A549 treated with CpdA at 1 μM for 4 hours (cell line): ENCODE data around the gene SPAG9. TPM values are rescaled to one million over a fixed set of nuclear protein-coding genes. Genes with fewer than 3 reads are reported as not detected.

ENCODE experiments used
- total RNA-seq: library from RNA; stranded (reverse); fragments of 200-300 nt; extraction: Qiagen RNA extraction; gene quantifications from 5 replicates; pipeline ENCODE4 v1.2.3, GENCODE V29; 2022; ENCODE audit warnings: low read depth

Gene SPAG9, protein sequence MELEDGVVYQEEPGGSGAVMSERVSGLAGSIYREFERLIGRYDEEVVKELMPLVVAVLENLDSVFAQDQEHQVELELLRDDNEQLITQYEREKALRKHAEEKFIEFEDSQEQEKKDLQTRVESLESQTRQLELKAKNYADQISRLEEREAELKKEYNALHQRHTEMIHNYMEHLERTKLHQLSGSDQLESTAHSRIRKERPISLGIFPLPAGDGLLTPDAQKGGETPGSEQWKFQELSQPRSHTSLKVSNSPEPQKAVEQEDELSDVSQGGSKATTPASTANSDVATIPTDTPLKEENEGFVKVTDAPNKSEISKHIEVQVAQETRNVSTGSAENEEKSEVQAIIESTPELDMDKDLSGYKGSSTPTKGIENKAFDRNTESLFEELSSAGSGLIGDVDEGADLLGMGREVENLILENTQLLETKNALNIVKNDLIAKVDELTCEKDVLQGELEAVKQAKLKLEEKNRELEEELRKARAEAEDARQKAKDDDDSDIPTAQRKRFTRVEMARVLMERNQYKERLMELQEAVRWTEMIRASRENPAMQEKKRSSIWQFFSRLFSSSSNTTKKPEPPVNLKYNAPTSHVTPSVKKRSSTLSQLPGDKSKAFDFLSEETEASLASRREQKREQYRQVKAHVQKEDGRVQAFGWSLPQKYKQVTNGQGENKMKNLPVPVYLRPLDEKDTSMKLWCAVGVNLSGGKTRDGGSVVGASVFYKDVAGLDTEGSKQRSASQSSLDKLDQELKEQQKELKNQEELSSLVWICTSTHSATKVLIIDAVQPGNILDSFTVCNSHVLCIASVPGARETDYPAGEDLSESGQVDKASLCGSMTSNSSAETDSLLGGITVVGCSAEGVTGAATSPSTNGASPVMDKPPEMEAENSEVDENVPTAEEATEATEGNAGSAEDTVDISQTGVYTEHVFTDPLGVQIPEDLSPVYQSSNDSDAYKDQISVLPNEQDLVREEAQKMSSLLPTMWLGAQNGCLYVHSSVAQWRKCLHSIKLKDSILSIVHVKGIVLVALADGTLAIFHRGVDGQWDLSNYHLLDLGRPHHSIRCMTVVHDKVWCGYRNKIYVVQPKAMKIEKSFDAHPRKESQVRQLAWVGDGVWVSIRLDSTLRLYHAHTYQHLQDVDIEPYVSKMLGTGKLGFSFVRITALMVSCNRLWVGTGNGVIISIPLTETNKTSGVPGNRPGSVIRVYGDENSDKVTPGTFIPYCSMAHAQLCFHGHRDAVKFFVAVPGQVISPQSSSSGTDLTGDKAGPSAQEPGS (N-terminal part only)
- total RNA-seq: 77.1 to 98.2 TPM (median 82.8 TPM) in 5 replicates

DNA sequence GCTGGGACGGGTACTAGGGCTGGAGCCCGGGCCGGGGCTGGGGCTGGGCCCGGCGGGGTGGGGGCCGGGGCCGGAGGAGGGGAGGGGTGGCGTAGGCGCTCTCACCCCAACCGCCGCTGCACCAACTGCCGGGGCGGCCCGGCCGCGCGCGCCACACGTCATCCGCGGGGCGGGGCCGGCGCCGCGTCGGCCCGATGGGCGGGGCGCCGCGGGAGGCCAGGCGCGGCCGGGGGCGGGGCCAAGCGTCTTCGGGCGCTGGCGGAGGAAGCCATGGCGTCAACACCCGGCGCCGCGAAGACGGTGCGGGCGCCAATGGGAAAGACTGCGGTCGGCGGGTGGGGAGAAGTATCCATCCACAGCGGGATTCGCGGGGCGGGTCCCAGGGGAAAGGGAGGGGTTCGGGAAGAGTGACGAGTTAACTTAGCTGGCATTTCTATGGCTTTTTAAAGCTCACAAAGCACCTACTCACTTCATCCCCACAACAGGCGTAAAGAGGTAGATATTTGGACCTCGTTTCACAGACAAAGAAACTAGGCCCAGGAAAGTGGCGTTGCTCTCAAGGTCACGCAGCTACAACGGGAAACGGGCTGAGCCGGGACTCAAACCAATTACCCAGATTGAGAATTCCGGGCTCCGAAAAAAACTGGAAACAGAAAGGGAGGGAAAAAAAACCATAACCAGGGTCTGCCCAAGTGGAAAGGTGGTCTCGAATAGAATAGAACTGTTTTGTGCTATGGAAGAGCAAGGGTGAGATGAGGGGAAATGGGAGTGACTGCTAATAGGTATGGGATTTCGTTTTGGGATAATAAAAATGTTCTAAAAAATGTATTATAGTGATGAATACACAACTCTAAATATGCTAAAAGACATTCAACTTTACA, at the start of gene SPAG9:
Gene SPAG9, minus strand, starts transcription at position 130 of the 881 bp plus-strand sequence. CDS start 212 bp downstream, outside the sequence.

DNA sequence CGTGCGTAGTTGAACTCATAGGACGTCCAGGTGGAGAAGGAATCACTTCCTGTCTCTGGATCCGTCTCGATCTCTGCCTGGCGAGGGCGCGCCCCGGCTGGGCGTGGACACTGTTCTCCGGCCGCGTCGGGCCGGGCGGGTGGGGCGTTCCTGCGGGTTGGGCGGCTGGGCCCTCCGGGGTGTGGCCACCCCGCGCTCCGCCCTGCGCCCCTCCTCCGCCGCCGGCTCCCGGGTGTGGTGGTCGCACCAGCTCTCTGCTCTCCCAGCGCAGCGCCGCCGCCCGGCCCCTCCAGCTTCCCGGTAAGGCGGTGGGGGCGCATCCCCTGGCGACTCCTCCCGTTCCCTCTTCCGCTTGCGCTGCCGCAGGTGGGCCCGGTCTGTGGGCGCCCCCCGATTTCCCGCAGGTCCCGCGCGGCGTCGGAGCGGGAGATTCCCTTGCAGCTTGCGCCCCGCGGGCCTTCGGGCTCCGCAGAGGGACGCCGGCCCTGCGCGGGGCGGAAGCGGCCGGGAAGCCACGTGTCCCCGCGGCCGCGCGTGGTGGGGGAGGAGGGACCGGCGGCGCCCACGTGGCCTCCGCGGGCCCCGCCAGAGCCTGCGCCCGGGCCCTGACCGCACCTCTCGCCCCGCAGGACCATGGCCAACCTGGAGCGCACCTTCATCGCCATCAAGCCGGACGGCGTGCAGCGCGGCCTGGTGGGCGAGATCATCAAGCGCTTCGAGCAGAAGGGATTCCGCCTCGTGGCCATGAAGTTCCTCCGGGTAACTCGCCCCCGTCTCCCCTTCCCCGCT, 45.7 kb upstream of the SPAG9 start, which contains the start of gene NME2:
Gene NME2, plus strand, starts transcription at position 214 of the 789 bp plus-strand sequence. Its CDS starts 420 bp downstream, at position 634.

DNA sequence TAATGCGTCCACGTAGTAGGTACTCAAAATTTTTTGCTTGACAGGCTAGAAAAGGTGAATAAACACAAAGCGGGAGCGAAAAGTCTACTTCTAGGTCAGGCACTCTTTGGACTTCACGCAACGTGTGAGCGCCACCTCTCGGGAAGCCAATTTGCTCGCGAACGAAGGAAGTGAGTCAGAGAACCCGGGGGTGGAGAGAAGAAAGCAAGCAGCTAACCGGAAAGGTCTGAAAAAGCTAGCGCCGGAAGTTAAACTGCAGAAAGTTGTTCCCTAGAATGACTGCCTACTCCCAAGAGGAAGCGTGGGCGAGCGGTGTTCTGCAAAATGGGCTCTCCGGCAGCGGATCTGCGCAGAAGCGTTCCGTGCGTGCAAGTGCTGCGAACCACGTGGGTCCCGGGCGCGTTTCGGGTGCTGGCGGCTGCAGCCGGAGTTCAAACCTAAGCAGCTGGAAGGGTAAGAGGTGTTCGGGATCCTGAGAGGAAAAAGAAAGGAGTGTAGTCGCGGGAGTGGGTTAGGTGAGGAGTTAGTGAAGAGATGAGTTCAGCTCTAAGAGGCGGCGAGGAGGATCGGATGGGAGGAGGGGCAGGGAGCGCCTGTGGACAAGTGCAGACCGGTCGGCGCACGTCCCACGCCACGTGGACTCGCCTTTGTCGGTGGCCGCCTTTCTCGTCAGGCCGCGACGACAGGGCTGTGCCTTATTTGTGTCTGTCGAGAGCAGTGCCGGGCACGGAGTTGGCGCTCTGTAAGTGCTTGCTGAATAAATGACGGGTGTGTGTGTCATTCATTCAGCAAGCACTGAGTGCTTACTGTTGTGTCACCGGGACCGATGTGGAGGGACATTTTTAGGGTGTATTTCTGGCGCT, 32.8 kb upstream of the SPAG9 start, which contains the start of gene NME1:
Gene NME1, plus strand, starts transcription at position 350 of the 863 bp plus-strand sequence. CDS start 2,096 bp downstream, outside the sequence.

Other genes with a start within 250 kb of the SPAG9 start
- 585 to 774 TPM (median 742 TPM) in 5 replicates for gene NME1, start 32.7 kb upstream of the SPAG9 start, total RNA-seq
- 1,595 to 1,910 TPM (median 1,857 TPM) in 5 replicates for gene NME2, start 45.5 kb upstream of the SPAG9 start, total RNA-seq
- gene MBTD1, start 139.2 kb upstream of the SPAG9 start, total RNA-seq: 5.4 to 7.0 TPM (median 6.3 TPM) in 5 replicates
- gene UTP18, start 139.7 kb upstream of the SPAG9 start, total RNA-seq: 78.2 to 82.0 TPM (median 79.0 TPM) in 5 replicates